ENCODE measurements around the gene A2ML1. TPM values are rescaled to one million over a fixed set of nuclear protein-coding genes. Genes with fewer than 3 reads are reported as not detected.
"Not testable (repeated sequence)": the region's sequence is repeated elsewhere in the genome, so short reads cannot be mapped to it uniquely, and the experiment has no call there.

Gene A2ML1
- total RNA-seq, 1 donor, result not detected

DNA sequence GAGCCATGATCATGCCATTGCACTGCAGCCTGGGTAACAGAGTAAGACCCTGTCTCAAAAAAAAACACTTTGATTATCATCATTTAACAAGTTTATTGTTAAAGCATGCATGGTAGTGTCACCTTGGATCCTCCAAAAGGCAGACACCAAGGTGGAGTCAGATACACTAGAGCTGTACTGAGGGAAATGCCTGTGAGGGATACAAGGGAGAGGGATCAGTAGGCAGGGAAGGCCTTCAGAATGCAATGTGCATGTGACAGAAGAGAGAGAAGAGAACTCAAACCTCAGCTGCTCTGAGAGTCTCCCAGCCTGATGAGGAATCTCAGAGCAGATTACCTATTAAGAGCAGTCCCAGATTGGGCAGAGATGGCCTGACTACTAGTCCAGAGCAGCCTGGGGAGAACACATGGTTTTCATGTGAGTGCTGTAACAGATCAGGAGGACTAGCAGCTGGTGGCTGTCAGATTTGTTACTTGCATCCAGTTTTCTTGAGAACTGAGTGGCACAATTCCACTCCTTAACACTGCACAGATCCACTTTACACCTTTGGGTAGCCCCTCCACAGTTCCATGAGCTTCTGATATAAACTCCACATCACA lies 38.0 kb upstream of the A2ML1 start:
- DNase-seq (ENCODE audit: low read depth), result no peak
- H3K4me3 ChIP-seq (ENCODE audit: low read depth, low read length), result no peak overlapping the region
- TF ChIP-seq, protein P1, sequence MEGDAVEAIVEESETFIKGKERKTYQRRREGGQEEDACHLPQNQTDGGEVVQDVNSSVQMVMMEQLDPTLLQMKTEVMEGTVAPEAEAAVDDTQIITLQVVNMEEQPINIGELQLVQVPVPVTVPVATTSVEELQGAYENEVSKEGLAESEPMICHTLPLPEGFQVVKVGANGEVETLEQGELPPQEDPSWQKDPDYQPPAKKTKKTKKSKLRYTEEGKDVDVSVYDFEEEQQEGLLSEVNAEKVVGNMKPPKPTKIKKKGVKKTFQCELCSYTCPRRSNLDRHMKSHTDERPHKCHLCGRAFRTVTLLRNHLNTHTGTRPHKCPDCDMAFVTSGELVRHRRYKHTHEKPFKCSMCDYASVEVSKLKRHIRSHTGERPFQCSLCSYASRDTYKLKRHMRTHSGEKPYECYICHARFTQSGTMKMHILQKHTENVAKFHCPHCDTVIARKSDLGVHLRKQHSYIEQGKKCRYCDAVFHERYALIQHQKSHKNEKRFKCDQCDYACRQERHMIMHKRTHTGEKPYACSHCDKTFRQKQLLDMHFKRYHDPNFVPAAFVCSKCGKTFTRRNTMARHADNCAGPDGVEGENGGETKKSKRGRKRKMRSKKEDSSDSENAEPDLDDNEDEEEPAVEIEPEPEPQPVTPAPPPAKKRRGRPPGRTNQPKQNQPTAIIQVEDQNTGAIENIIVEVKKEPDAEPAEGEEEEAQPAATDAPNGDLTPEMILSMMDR (IDR thresholded peaks at IDR 0.05; ENCODE audit: insufficient read depth, low read depth, low read length), result no peak

DNA sequence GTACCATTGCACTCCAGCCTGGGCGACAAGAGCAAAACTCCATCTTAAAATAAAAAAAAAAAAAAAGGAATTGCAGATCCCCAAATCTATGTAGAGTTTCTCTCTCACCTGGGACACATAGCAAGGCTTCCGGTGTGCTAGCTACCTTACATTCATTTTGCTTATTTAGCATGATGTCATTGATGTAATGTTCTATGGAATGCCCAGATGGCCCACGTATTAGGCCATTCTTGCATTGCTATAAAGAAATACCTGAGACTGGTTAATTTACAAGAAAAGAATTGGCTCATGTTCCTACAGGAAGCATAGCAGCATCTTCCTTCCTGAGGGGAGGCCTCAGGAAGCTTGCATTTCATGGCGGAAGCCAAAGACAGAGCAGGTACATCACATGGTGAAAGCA lies 36.9 kb upstream of the A2ML1 start:
- no peak for DNase-seq (ENCODE audit: low read depth)
- TF ChIP-seq, protein P1 (IDR thresholded peaks at IDR 0.05; ENCODE audit: insufficient read depth, low read depth, low read length), result no peak
- H3K4me3 ChIP-seq (ENCODE audit: low read depth, low read length), result no peak overlapping the region

DNA sequence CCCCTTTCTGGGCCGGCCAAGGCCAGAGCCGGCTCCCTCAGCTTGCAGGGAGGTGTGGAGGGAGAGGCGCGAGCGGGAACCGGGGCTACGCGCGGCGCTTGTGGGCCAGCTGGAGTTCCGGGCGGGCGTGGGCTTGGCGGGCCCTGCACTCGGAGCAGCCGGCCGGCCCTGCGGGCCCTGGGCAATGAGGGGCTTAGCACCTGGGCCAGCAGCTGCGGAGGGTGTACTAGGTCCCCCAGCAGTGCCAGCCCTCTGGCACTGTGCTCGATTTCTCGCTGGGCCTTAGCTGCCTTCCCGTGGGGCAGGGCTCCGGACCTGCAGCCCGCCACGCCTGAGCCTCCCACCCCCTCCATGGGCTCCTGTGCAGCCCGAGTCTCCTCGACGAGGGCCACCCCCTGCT lies 35.2 kb upstream of the A2ML1 start:
- not testable (repeated sequence) for H3K4me3 ChIP-seq (ENCODE audit: low read depth, low read length); DNase-seq (ENCODE audit: low read depth)

DNA sequence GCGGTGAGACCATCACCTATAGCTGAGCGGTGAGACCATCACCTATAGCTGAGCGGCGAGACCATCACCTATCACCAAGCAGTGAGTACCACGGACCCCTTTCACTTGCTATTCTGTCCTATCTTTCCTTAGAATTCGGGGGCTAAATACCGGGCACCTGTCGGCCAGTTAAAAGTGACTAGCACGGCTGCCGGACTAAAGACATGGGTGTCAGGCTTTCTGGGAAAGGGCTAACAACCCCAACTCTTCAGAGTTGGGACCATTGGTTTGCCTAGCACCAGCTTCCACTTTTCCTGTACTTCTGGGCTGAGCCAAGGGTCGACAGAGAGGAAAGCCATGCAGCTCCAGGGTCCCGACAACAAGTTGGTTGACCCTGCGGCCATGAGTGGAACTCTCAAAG lies 33.7 kb upstream of the A2ML1 start:
- DNase-seq (ENCODE audit: low read depth); H3K4me3 ChIP-seq (ENCODE audit: low read depth, low read length): not testable (repeated sequence)

DNA sequence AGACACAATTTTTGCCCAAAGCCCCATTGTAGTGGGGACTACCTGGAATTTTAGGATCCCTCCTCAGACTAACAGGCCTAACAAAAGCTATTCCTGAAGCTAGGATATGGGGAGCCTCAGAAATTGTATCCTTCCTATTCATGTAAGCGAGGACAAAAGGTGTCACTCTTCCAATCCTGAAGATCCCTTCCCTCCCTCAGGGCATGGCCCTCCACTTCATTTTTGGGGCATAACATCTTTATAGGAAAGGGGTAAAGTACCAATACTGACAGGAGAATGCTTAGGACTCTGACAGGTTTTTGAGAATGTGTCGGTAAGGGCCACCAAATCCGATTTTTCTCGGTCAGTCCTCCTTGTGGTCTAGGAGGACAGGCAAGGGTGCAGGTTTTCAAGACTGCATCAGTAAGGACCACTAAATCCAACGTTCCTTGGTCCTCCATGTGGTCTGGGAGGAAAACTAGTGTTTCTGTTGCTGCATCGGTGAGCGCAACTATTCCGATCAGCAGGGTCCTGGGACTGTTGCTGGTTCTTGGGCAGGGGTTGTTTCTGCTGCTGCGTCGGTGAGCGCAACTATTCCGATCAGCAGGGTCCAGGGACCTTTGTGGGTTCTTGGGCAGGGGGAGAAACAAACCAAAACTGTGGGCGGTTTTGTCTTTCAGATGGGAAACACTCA lies 32.9 kb upstream of the A2ML1 start:
- DNase-seq (ENCODE audit: low read depth); H3K4me3 ChIP-seq (ENCODE audit: low read depth, low read length): not testable (repeated sequence)

DNA sequence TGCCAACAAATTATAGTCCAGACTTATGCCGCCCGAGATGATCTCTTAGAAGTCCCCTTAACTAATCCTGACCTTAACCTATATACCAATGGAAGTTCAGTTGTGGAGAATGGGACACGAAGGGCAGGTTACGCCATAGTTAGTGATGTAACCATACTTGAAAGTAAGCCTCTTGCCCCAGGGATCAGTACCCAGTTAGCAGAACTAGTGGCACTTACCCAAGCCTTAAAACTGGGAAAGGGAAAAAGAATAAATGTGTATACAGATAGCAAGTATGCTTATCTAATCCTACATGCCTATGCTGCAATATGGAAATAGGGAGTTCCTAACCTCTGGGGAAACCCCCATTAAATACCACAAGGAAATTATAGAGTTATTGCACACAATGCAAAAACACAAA lies 29.2 kb upstream of the A2ML1 start:
- not testable (repeated sequence) for H3K4me3 ChIP-seq (ENCODE audit: low read depth, low read length); DNase-seq (ENCODE audit: low read depth)

DNA sequence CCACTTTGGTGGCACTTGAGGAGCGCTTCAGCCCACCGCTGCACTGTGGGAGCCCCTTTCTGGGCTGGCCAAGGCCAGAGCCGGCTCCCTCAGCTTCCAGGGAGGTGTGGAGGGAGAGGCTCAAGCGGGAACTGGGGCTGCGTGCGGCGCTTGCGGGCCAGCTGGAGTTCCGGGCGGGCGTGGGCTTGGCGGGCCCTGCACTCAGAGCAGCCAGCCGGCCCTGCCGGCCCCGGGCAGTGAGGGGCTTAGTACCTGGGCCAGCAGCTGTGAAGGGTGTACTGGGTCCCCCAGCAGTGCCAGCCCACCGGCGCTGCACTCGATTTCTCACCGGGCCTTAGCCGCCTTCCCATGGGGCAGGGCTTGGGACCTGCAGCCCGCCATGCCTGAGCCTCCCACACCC lies 27.8 kb upstream of the A2ML1 start:
- not testable (repeated sequence) for DNase-seq (ENCODE audit: low read depth); H3K4me3 ChIP-seq (ENCODE audit: low read depth, low read length)

DNA sequence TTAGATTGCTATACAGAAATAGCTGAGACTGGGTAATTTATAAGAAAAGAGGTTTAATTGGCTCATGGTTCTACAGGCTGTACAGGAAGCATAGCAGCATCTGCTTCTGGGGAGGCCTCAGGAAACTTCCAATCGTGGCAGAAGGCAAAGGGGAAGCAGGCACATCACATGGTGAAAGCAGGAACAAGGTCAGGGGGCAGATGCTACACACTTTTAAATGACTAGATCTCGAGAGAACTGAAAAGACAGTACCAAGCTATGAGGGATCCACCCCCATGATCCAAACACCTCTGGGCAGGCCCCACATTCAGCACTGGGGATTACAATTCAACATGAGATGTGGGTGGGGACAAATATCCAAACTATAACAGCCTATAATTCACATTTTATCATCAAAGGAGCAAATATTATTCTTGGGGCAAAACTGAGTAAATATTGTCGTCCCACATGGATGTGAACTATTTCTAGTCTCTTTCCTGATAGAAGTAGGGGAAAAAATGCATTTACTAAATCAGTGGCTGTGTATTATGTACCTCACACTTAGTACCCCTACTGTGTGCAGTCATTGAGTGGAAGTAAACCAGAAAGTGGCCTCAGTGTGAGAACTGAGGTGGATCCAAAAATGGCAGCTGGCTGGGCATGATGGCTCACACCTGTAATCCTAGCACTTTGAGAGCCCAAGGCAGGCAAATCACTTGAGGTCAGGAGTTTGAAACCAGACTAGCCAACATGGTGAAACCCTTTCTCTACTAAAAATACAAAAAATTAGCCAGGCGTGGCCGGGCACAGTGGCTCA lies 25.4 kb upstream of the A2ML1 start:
- no peak overlapping the region for H3K4me3 ChIP-seq (ENCODE audit: low read depth, low read length)
- TF ChIP-seq, protein P1 (IDR thresholded peaks at IDR 0.05; ENCODE audit: insufficient read depth, low read depth, low read length), result no peak
- DNase-seq (ENCODE audit: low read depth), result no peak

DNA sequence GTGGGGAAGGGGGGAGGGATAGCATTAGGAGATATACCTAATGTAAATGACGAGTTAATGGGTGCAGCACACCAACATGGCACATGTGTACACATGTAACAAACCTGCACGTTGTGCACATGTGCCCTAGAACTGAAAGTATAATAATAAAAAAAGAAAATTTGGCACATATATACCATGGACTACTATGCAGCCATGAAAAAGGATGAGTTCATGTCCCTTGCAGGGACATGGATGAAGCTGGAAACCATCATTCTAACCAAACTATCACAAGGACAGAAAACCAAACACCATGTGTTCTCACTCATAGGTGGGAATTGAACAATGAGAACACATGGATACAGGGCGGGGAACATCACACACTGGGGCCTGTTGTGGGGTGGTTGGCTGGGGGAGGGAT lies 21.2 kb upstream of the A2ML1 start:
- DNase-seq (ENCODE audit: low read depth), result not testable (repeated sequence)

DNA sequence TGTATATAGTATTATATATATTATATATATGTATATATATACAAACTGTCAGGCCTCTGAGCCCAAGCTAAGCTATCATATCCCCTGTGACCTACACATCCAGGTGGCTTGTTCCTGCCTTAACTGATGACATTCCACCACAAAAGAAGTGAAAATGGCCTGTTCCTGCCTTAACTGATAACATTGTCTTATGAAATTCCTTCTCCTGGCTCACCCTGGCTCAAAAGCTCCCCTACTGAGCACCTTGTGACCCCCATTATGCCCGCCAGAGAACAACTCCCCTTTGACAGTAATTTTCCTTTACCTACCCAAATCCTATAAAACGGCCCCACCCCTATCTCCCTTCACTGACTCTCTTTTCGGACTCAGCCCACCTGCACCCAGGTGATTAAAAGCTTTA lies 17.6 kb upstream of the A2ML1 start:
- DNase-seq (ENCODE audit: low read depth); H3K4me3 ChIP-seq (ENCODE audit: low read depth, low read length): not testable (repeated sequence)

More for the DNA sequence above, 21.2 kb upstream of the A2ML1 start:
- H3K4me3 ChIP-seq (ENCODE audit: low read depth, low read length), result not testable (repeated sequence)

DNA sequence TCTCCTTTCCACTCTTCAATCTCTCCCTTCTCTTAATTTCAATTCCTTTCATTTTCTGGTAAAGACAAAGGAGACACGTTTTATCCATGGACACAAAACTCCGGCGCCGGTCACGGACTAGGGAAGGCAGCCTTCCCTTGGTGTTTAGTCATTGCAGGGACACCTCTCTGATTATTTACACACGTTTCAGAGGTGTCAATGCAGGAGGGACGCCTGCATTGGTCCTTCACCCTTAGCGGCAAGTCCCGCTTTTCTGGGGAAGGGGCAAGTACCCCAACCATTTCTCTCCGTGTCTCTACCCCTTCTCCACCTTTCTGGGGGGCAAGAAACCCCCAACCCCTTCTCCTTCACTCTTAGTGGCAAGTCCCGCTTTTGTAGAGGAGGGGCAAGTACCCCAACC lies 16.9 kb upstream of the A2ML1 start:
- DNase-seq (ENCODE audit: low read depth); H3K4me3 ChIP-seq (ENCODE audit: low read depth, low read length): not testable (repeated sequence)

DNA sequence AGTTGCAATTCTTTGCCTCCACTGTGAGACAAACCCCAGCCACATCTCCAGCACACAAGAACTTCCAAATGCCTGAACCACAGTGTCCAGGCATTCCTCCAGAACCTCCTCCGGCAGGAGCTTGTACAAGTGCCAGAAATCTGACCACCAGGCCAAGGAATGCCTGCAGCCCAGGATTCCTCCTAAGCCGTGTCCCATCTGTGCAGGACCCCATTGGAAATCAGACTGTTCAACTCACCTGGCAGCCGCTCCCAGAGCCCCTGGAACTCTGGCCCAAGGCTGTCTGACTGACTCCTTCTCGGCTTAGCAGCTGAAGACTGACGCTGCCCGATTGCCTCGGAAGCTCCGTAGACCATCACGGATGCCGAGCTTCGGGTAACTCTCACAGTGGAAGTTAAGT lies 15.3 kb upstream of the A2ML1 start:
- not testable (repeated sequence) for H3K4me3 ChIP-seq (ENCODE audit: low read depth, low read length); DNase-seq (ENCODE audit: low read depth)

DNA sequence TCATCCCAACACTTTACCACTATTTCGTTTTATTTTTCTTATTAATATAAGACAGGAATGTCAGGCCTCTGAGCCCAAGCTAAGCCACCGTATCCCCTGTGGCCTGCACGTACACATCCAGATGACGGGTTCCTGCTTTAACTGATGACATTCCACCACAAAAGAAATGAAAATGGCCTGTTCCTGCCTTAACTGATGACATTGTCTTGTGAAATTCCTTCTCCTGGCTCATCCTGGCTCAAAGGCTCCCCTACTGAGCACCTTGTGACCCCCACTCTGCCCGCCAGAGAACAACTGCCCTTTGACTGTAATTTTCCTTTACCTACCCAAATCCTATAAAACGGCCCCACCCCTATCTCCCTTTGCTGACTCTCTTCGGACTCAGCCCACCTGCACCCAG lies 12.3 kb upstream of the A2ML1 start:
- H3K4me3 ChIP-seq (ENCODE audit: low read depth, low read length), result not testable (repeated sequence)

More for the DNA sequence above, 12.3 kb upstream of the A2ML1 start:
- DNase-seq (ENCODE audit: low read depth), result not testable (repeated sequence)
